ENCODE results near the gene AEBP2. TPM values are rescaled to one million over a fixed set of nuclear protein-coding genes. Genes with fewer than 3 reads are reported as not detected.
"Not testable (repeated sequence)": the region's sequence is repeated elsewhere in the genome, so short reads cannot be mapped to it uniquely, and the experiment has no call there.

AEBP2 gene
- total RNA-seq, 2 experiments from 2014 or later: 42.9 to 44.8 TPM

DNA sequence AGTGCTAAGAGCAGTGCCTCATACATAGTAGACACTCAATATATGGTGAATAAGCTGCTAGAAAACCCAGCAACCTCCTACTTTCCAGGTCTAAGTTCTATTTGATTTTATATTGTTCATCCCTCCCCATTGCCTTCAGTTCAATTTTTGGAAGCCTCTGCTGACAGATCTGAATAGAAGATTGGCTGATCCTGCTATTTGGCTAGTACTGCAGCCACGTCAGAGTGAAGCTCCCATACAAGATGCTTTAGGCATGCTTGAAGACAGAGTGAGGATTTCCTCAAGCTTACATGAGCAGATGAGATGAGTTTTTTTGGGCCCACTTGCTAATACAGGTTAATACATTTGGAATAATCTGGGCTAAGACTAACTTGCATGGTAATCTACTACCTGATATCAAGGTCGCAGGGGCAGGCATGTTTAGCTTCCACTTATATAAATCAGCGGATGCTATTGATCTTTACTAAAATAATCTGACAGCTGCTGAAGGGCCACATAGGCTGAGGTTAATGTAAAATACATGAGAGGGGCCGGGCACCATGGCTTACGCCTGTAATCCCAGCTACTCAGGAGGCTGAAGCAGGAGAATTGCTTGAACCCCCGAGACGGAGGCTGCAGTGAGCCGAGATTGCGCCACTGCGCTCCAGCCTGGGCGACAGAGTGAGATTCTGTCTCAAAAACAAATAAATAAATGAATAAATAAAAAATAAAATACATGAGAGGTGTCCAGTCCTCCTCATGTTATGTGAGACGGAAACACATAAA, 15.9 kb upstream of the AEBP2 start:
- Histone ChIP-seq H3K4me1 (ENCODE audit: insufficient read depth, low read length) (no peaks in the 10 kb centered on the region), H3K27me3 (ENCODE audit: control insufficient read depth in 1 of 2, insufficient read depth in 2 of 2, low read length in 2 of 2) (no peaks in the 10 kb centered on the region), H3K27ac (ENCODE audit: low read depth in 1 of 2, low read length in 2 of 2) (no peak overlapping the region), H3K36me3 (ENCODE audit: insufficient read depth, low read length) (no peaks in the 10 kb centered on the region), H3K9me3 (ENCODE audit: control insufficient read depth in 1 of 2, insufficient read depth in 1 of 2, low read length in 2 of 2) (peaks cover 0 to 5% of the 10 kb centered on the region in 2 experiments), H3K4me3 (ENCODE audit: low read length) (no peak overlapping the region)
- ChIA-PET CTCF (no interaction called here), POLR2A (no interaction called here)
- Mint-ChIP-seq H3K4me1 (ENCODE audit: low read depth) (no peaks in the 10 kb centered on the region), H3K9me3 (no peaks in the 10 kb centered on the region), H3K27ac (no peak overlapping the region), H3K36me3 (ENCODE audit: low read depth) (no peaks in the 10 kb centered on the region), H3K27me3 (no peaks in the 10 kb centered on the region), H3K4me3 (no peak overlapping the region)
- ATAC-seq (ENCODE audit: poor library complexity): no peak
- TF ChIP-seq, protein P1, sequence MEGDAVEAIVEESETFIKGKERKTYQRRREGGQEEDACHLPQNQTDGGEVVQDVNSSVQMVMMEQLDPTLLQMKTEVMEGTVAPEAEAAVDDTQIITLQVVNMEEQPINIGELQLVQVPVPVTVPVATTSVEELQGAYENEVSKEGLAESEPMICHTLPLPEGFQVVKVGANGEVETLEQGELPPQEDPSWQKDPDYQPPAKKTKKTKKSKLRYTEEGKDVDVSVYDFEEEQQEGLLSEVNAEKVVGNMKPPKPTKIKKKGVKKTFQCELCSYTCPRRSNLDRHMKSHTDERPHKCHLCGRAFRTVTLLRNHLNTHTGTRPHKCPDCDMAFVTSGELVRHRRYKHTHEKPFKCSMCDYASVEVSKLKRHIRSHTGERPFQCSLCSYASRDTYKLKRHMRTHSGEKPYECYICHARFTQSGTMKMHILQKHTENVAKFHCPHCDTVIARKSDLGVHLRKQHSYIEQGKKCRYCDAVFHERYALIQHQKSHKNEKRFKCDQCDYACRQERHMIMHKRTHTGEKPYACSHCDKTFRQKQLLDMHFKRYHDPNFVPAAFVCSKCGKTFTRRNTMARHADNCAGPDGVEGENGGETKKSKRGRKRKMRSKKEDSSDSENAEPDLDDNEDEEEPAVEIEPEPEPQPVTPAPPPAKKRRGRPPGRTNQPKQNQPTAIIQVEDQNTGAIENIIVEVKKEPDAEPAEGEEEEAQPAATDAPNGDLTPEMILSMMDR (IDR thresholded peaks at IDR 0.05): no peak
- intact Hi-C loops (cut with DNase I, micrococcal nuclease): no loop called here
- DNase-seq: no peak

GRCh38 chr12:19428246-19428645, 11.0 kb upstream of the AEBP2 start:
- no peak for DNase-seq
- intact Hi-C loops (cut with DNase I, micrococcal nuclease): no loop called here
- H3K27me3 ChIP-seq (ENCODE audit: control insufficient read depth in 1 of 2, insufficient read depth in 2 of 2, low read length in 2 of 2): no peaks in the 10 kb centered on the region
- no peaks in the 10 kb centered on the region for H3K27me3 Mint-ChIP-seq
- peaks cover 7% of the 10 kb centered on the region for H3K4me1 Mint-ChIP-seq (ENCODE audit: low read depth)
- H3K9me3 ChIP-seq (ENCODE audit: control insufficient read depth in 1 of 2, insufficient read depth in 1 of 2, low read length in 2 of 2): peaks cover 0 to 5% of the 10 kb centered on the region in 2 experiments
- ChIA-PET CTCF (no interaction called here), POLR2A (no interaction called here)
- H3K36me3 ChIP-seq (ENCODE audit: insufficient read depth, low read length): no peaks in the 10 kb centered on the region
- no peak for ATAC-seq (ENCODE audit: poor library complexity)
- no peak overlapping the region for H3K4me3 Mint-ChIP-seq
- H3K4me1 ChIP-seq (ENCODE audit: insufficient read depth, low read length): peaks cover 6% of the 10 kb centered on the region
- H3K27ac Mint-ChIP-seq: no peak overlapping the region
- no peak overlapping the region for H3K4me3 ChIP-seq (ENCODE audit: low read length)
- no peaks in the 10 kb centered on the region for H3K36me3 Mint-ChIP-seq (ENCODE audit: low read depth)
- no peaks in the 10 kb centered on the region for H3K9me3 Mint-ChIP-seq
- no peak overlapping the region for H3K27ac ChIP-seq (ENCODE audit: low read depth in 1 of 2, low read length in 2 of 2)
- TF ChIP-seq, protein P1 (IDR thresholded peaks at IDR 0.05): no peak

- H3K4me1 ChIP-seq (ENCODE audit: insufficient read depth, low read length); H3K9me3 Mint-ChIP-seq; H3K27ac ChIP-seq (ENCODE audit: low read depth in 1 of 2, low read length in 2 of 2); H3K36me3 Mint-ChIP-seq (ENCODE audit: low read depth); H3K4me3 ChIP-seq (ENCODE audit: low read length); H3K36me3 ChIP-seq (ENCODE audit: insufficient read depth, low read length); POLR2A ChIA-PET; ATAC-seq (ENCODE audit: poor library complexity); H3K4me1 Mint-ChIP-seq (ENCODE audit: low read depth); H3K9me3 ChIP-seq (ENCODE audit: control insufficient read depth in 1 of 2, insufficient read depth in 1 of 2, low read length in 2 of 2); intact Hi-C loops (cut with DNase I, micrococcal nuclease); CTCF ChIA-PET; H3K4me3 Mint-ChIP-seq; H3K27me3 ChIP-seq (ENCODE audit: control insufficient read depth in 1 of 2, insufficient read depth in 2 of 2, low read length in 2 of 2); DNase-seq; H3K27me3 Mint-ChIP-seq; H3K27ac Mint-ChIP-seq: not testable (repeated sequence)
Measured at GRCh38 chr12:19429491-19429890, 9.8 kb upstream of the AEBP2 start.

DNA sequence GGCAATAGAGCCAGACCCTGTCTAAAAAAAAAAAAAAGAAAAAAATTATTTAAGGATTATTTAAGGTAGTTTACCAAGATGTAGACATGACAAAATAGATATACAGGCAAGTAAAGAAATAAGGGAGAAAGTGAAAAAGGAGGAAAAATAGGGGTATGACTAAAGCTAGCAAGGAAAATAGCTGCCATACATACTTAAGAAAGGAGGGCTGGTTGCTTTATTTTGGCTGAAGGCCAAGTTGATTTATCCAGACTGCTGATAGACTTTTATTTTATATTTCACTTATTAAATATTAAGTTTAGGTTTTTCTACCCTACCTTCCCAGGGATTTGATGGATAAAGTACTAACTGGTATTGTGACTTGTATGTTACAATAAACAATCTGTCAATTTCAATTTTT, 8.3 kb upstream of the AEBP2 start:
- Histone ChIP-seq H3K27ac (ENCODE audit: low read depth in 1 of 2, low read length in 2 of 2) (no peak overlapping the region), H3K9me3 (ENCODE audit: control insufficient read depth in 1 of 2, insufficient read depth in 1 of 2, low read length in 2 of 2) (peaks cover 0 to 5% of the 10 kb centered on the region in 2 experiments), H3K4me1 (ENCODE audit: insufficient read depth, low read length) (peaks cover 10% of the 10 kb centered on the region), H3K27me3 (ENCODE audit: control insufficient read depth in 1 of 2, insufficient read depth in 2 of 2, low read length in 2 of 2) (no peaks in the 10 kb centered on the region), H3K4me3 (ENCODE audit: low read length) (no peak overlapping the region), H3K36me3 (ENCODE audit: insufficient read depth, low read length) (no peaks in the 10 kb centered on the region)
- H3K9me3 Mint-ChIP-seq: no peaks in the 10 kb centered on the region
- DNase-seq (no peak), ATAC-seq (ENCODE audit: poor library complexity) (no peak)
- no peak overlapping the region for H3K4me3 Mint-ChIP-seq
- POLR2A ChIA-PET: no interaction called here
- no peaks in the 10 kb centered on the region for H3K27me3 Mint-ChIP-seq
- CTCF ChIA-PET: interaction anchor here (1.0 kb wide), 1 partner anchor 8 kb away, joined by 3 read pairs; no protein-coding TSS in a partner anchor
- peaks cover 18% of the 10 kb centered on the region for H3K4me1 Mint-ChIP-seq (ENCODE audit: low read depth)
- H3K27ac Mint-ChIP-seq: no peak overlapping the region
- TF ChIP-seq, protein P1 (IDR thresholded peaks at IDR 0.05): no peak
- no peaks in the 10 kb centered on the region for H3K36me3 Mint-ChIP-seq (ENCODE audit: low read depth)
- intact Hi-C loops (cut with DNase I, micrococcal nuclease): loop anchor here in 1 of 2 experiments (10.0 kb wide), 1 partner anchor 2004 kb away; the partner anchor contains the start of gene PYROXD1

Measured in CD4-positive, alpha-beta T cell (primary cell).